GM12878 (cell line): ENCODE measurements around the gene CDC42SE2. TPM values are rescaled to one million over a fixed set of nuclear protein-coding genes. Genes with fewer than 3 reads are reported as not detected.
A peak's percentile ranks its signal among the peaks of the same experiment; 100 is the strongest.

Experiments used
- BACH1 ChIP-seq: fragments of 450-650 bp; IDR thresholded peaks from 2 replicates; pipeline ENCODE4 v1.6.1; 2017; ENCODE audit warnings: mild to moderate bottlenecking, borderline replicate concordance
- DPF2 ChIP-seq: fragments of 450-650 bp; IDR thresholded peaks from 2 replicates; pipeline ENCODE4 v1.6.1; 2017; ENCODE audit warnings: mild to moderate bottlenecking
- HDAC2 ChIP-seq: fragments of 200-600 bp; sonication (generic); IDR thresholded peaks from 2 replicates; pipeline ENCODE4 v1.6.1; 2017
- IKZF1 ChIP-seq: fragments of 450-650 bp; conservative IDR thresholded peaks from 2 replicates; pipeline ENCODE4 v1.6.1; 2017; ENCODE audit warnings: antibody characterized with exemption, mild to moderate bottlenecking
- IKZF2 ChIP-seq, 2 experiments: fragments of 450-650 bp; IDR thresholded peaks; 2 replicates each; pipeline ENCODE4 v1.6.1; 2017; ENCODE audit warnings: mild to moderate bottlenecking in 2 of 2, moderate library complexity in 2 of 2
- JUNB ChIP-seq: IDR thresholded peaks from 2 replicates; pipeline ENCODE4 v1.6.1; 2016; ENCODE audit warnings: antibody characterized with exemption, mild to moderate bottlenecking
- MTA2 ChIP-seq: fragments of 450-650 bp; IDR thresholded peaks from 2 replicates; pipeline ENCODE4 v1.6.1; 2016; ENCODE audit warnings: low read depth, mild to moderate bottlenecking, moderate library complexity
- MTA3 ChIP-seq: IDR thresholded peaks from 2 replicates; pipeline ENCODE4 v1.6.1; 2012; ENCODE audit warnings: low read length, inconsistent platforms, borderline replicate concordance
- NR2C2 ChIP-seq: IDR thresholded peaks from 2 replicates; pipeline ENCODE4 v1.6.1; 2011; ENCODE audit warnings: borderline replicate concordance, low read depth; ENCODE audit not compliant: control insufficient read depth, insufficient read length
- POLR2A ChIP-seq: IDR thresholded peaks from 2 replicates; pipeline ENCODE4 v1.6.1; 2011; ENCODE audit warnings: low read depth, mild to moderate bottlenecking, low read length
- POU2F2 ChIP-seq: IDR thresholded peaks from 3 replicates; pipeline ENCODE4 v1.6.1; 2011; ENCODE audit warnings: low read depth, mild to moderate bottlenecking, low read length, borderline replicate concordance
- RAD21 ChIP-seq: IDR thresholded peaks from 2 replicates; pipeline ENCODE4 v1.6.1; 2011; ENCODE audit warnings: mild to moderate bottlenecking, low read depth, low read length, moderate library complexity; ENCODE audit not compliant: insufficient read depth
- RB1 ChIP-seq: fragments of 450-650 bp; formaldehyde crosslinking; IDR thresholded peaks from 2 replicates; pipeline ENCODE4 v1.6.1; 2017; ENCODE audit warnings: mild to moderate bottlenecking, borderline replicate concordance
- RUNX3 ChIP-seq: IDR thresholded peaks from 2 replicates; pipeline ENCODE4 v1.6.1; 2012; ENCODE audit warnings: low read length, inconsistent platforms
- SMARCA5 ChIP-seq: fragments of 450-650 bp; IDR thresholded peaks from 2 replicates; pipeline ENCODE4 v1.6.1; 2017; ENCODE audit warnings: mild to moderate bottlenecking
- SPI1 ChIP-seq: IDR thresholded peaks from 2 replicates; pipeline ENCODE4 v1.6.1; 2011; ENCODE audit warnings: low read depth, mild to moderate bottlenecking, low read length, moderate library complexity, borderline replicate concordance; ENCODE audit not compliant: insufficient read depth
- SREBF1 ChIP-seq: IDR thresholded peaks from 2 replicates; pipeline ENCODE4 v1.6.1; 2012; ENCODE audit warnings: mild to moderate bottlenecking, low read length
- SUZ12 ChIP-seq: fragments of 200-600 bp; sonication (generic); IDR thresholded peaks from one replicate; pipeline ENCODE4 v1.6.1; 2018; ENCODE audit warnings: antibody characterized with exemption, mild to moderate bottlenecking; ENCODE audit not compliant: unreplicated experiment
- TBL1XR1 ChIP-seq: IDR thresholded peaks from 2 replicates; pipeline ENCODE4 v1.6.1; 2012; ENCODE audit warnings: low read depth, low read length, improper control_type of control experiment
- TCF12 ChIP-seq: IDR thresholded peaks from 2 replicates; pipeline ENCODE4 v1.6.1; 2011; ENCODE audit warnings: low read depth, mild to moderate bottlenecking, low read length
- TCF7 ChIP-seq: IDR thresholded peaks from 2 replicates; pipeline ENCODE4 v1.6.1; 2014; ENCODE audit warnings: antibody characterized with exemption, borderline replicate concordance
- ZNF207 ChIP-seq: fragments of 450-650 bp; IDR thresholded peaks from 2 replicates; pipeline ENCODE4 v1.6.1; 2014; ENCODE audit warnings: antibody characterized with exemption, mild to moderate bottlenecking, borderline replicate concordance
- ZNF217 ChIP-seq: fragments of 450-650 bp; IDR thresholded peaks from 2 replicates; pipeline ENCODE4 v1.6.1; 2017; ENCODE audit warnings: antibody characterized with exemption, mild to moderate bottlenecking
- ZNF24 ChIP-seq: fragments of 450-650 bp; IDR thresholded peaks from 2 replicates; pipeline ENCODE4 v1.6.1; 2017; ENCODE audit warnings: antibody characterized with exemption, mild to moderate bottlenecking
- ZNF622 ChIP-seq: fragments of 450-650 bp; IDR thresholded peaks from 2 replicates; pipeline ENCODE4 v1.6.1; 2017; ENCODE audit warnings: mild to moderate bottlenecking, inconsistent platforms
- polyA plus RNA-seq, 11 experiments: library from polyadenylated mRNA; depleted of rRNA in 4 of 11; unstranded in 6 of 11; stranded (reverse) in 5 of 11; fragments of >200 nt; fragmentation: Nextera tagmentation in 4 of 11; fragmentation: Illumina TruSeq in 1 of 11; extraction: Ambion mirVana in 4 of 11; extraction: Trizol in 1 of 11; gene quantifications; 1 replicate in 1 of 11; 2 replicates in 10 of 11; pipeline versions ENCODE4 v1.2.1 to v1.2.3, GENCODE V29; 2011 to 2016; ENCODE audit warnings: inconsistent platforms in 2 of 11, missing spikeins in 2 of 11, low read depth in 1 of 11
- total RNA-seq, 4 experiments: library from RNA; depleted of rRNA in 3 of 4; stranded (reverse); fragments of >200 nt in 3 of 4; fragmentation: Illumina TruSeq in 1 of 4; extraction: Trizol in 1 of 4; gene quantifications; 2 replicates each; pipeline versions ENCODE4 v1.2.1 to v1.2.3, GENCODE V29; 2013 to 2021
- TF ChIP-seq, protein P1 (sequence below): fragments of 450-650 bp; IDR thresholded peaks from 2 replicates; pipeline ENCODE4 v1.6.1; 2016; ENCODE audit warnings: mild to moderate bottlenecking, moderate library complexity, borderline replicate concordance
- TF ChIP-seq, protein P2 (sequence below): fragments of 450-650 bp; IDR thresholded peaks from 2 replicates; pipeline ENCODE4 v1.6.1; 2017; ENCODE audit warnings: mild to moderate bottlenecking, low read depth, inconsistent platforms; ENCODE audit not compliant: poor library complexity, severe bottlenecking

Gene CDC42SE2
- total and polyA plus RNA-seq, 10 of the 15 experiments (the other 5 are each of a cell fraction or from before 2014, with no cell fraction given): 57.0 to 148 (median 80.3) TPM

DNA sequence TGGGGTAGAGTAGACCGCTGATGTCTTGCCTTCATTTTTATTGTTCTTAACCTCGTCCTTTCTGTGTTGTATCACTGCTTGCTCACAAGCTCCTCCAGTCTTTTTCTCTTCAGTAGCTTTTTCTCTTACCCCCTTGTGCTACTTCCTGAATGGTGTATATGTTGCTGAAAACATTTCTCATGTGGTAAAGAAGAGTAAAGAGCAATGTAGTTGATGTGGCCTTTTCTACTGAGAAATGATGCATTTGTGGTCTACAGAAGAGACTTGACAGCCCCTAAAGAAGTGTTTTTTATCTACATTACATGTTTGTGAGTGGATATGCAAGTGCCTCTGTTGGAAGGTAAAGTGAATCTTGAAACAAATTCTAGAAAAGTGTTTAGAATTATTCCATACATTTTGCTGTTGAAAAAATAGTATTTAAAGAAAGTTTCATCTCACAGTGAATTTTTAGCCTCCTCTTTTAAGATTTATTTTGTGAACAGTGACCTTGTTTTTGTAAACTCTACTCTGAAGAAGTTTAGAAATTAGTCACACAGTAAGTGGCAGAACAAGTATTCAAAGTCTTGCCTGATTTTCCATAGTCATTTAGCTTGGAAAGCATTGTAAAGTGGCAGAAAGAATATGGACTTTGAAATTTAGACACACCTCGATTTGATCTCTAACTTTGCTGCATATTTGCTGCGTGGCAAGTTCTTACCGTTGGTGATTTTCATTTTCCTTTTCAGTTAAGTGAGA is 17.4 kb downstream of the CDC42SE2 start (continued):
- 0 out of 2 replicates have a peak, but pooled peaks have one; percentile 24 for TF ChIP-seq IKZF1
- TF ChIP-seq TBL1XR1: no peak
- peak; percentile 55 to 62; a peak in 2 of 4 replicates for TF ChIP-seq IKZF2 (IDR thresholded peaks at IDR 0.05)
- no peak for TF ChIP-seq SUZ12
- no peak for TF ChIP-seq HDAC2
- no peak for TF ChIP-seq ZNF622
- no peak for TF ChIP-seq ZNF24
- peak; percentile 80 for TF ChIP-seq TCF7
- peak; percentile 39; the same call in 1 of the 2 replicates for TF ChIP-seq MTA3
- TF ChIP-seq SPI1: no peak
- TF ChIP-seq DPF2: 0 out of 2 replicates have a peak, but pooled peaks have one; percentile 36
- no peak for TF ChIP-seq TCF12
- TF ChIP-seq RAD21: peak; percentile 17; the same call in 1 of the 2 replicates
- TF ChIP-seq ZNF217: no peak
- no peak for TF ChIP-seq SMARCA5
- TF ChIP-seq, protein P1, sequence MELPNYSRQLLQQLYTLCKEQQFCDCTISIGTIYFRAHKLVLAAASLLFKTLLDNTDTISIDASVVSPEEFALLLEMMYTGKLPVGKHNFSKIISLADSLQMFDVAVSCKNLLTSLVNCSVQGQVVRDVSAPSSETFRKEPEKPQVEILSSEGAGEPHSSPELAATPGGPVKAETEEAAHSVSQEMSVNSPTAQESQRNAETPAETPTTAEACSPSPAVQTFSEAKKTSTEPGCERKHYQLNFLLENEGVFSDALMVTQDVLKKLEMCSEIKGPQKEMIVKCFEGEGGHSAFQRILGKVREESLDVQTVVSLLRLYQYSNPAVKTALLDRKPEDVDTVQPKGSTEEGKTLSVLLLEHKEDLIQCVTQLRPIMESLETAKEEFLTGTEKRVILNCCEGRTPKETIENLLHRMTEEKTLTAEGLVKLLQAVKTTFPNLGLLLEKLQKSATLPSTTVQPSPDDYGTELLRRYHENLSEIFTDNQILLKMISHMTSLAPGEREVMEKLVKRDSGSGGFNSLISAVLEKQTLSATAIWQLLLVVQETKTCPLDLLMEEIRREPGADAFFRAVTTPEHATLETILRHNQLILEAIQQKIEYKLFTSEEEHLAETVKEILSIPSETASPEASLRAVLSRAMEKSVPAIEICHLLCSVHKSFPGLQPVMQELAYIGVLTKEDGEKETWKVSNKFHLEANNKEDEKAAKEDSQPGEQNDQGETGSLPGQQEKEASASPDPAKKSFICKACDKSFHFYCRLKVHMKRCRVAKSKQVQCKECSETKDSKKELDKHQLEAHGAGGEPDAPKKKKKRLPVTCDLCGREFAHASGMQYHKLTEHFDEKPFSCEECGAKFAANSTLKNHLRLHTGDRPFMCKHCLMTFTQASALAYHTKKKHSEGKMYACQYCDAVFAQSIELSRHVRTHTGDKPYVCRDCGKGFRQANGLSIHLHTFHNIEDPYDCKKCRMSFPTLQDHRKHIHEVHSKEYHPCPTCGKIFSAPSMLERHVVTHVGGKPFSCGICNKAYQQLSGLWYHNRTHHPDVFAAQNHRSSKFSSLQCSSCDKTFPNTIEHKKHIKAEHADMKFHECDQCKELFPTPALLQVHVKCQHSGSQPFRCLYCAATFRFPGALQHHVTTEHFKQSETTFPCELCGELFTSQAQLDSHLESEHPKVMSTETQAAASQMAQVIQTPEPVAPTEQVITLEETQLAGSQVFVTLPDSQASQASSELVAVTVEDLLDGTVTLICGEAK: no peak
- no peak for TF ChIP-seq RB1
- TF ChIP-seq JUNB: peak; percentile 66
- no peak for TF ChIP-seq ZNF207
- no peak for TF ChIP-seq SREBF1
- TF ChIP-seq NR2C2: no peak
- TF ChIP-seq MTA2: no peak
- no peak for TF ChIP-seq POLR2A
- TF ChIP-seq, protein P2, sequence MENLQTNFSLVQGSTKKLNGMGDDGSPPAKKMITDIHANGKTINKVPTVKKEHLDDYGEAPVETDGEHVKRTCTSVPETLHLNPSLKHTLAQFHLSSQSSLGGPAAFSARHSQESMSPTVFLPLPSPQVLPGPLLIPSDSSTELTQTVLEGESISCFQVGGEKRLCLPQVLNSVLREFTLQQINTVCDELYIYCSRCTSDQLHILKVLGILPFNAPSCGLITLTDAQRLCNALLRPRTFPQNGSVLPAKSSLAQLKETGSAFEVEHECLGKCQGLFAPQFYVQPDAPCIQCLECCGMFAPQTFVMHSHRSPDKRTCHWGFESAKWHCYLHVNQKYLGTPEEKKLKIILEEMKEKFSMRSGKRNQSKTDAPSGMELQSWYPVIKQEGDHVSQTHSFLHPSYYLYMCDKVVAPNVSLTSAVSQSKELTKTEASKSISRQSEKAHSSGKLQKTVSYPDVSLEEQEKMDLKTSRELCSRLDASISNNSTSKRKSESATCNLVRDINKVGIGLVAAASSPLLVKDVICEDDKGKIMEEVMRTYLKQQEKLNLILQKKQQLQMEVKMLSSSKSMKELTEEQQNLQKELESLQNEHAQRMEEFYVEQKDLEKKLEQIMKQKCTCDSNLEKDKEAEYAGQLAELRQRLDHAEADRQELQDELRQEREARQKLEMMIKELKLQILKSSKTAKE: peak; percentile 23
- no peak for TF ChIP-seq POU2F2
- TF ChIP-seq BACH1: no peak
- peak; percentile 95 for TF ChIP-seq RUNX3
